ENCODE data around the gene PAPLN. TPM values are rescaled to one million over a fixed set of nuclear protein-coding genes. Genes with fewer than 3 reads are reported as not detected.

The PAPLN gene
- total and polyA plus RNA-seq, 11 donors = 0.30 to 10.3 (median 1.4) TPM

DNA sequence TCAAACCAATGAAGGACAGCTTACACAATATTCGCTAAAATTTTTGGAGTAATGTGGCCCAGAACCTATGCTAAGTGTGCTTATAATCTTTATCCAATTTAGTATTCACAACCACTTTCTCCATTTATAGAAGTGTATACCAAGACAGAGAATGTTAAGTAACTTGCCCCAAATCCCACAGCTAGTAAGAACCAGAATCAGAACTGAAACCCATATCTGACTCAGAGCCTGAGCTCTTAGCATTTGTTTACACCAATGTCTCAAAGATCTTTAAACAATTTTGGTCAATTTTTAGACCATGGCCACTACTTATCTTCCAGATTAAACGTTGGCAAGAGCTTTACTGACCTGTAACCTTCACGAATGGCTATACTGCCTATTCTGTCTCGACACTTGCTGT is 53.0 kb downstream of the PAPLN start:
- WGBS, 4 donors = 67 to 76% (median 72%) methylated on average over 4 of the region's 4 CpGs
- Histone ChIP-seq H3K4me1 (peaks cover 0 to 8% (median 0%) of the 10 kb centered on the region in 12 donors), H3K4me3 (no peak overlapping the region), H3K27me3 (no peaks in the 10 kb centered on the region), H3K36me3 (peaks cover 0 to 80% (median 57%) of the 10 kb centered on the region in 9 donors), H3K9me3 (no peaks in the 10 kb centered on the region), H3K27ac (no peak overlapping the region)
- DNase-seq (no peak), ATAC-seq (no peak)
- intact Hi-C loops (cut with DNase I) = loop anchor here in 2 of 10 donors (10.0 kb wide), 2 partner anchors 55 to 115 kb away; no protein-coding TSS in a partner anchor
- TF ChIP-seq POLR2A (IDR thresholded peaks at IDR 0.05) = no peak
- TF ChIP-seq, protein P1, sequence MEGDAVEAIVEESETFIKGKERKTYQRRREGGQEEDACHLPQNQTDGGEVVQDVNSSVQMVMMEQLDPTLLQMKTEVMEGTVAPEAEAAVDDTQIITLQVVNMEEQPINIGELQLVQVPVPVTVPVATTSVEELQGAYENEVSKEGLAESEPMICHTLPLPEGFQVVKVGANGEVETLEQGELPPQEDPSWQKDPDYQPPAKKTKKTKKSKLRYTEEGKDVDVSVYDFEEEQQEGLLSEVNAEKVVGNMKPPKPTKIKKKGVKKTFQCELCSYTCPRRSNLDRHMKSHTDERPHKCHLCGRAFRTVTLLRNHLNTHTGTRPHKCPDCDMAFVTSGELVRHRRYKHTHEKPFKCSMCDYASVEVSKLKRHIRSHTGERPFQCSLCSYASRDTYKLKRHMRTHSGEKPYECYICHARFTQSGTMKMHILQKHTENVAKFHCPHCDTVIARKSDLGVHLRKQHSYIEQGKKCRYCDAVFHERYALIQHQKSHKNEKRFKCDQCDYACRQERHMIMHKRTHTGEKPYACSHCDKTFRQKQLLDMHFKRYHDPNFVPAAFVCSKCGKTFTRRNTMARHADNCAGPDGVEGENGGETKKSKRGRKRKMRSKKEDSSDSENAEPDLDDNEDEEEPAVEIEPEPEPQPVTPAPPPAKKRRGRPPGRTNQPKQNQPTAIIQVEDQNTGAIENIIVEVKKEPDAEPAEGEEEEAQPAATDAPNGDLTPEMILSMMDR (IDR thresholded peaks at IDR 0.05) = no peak

DNA sequence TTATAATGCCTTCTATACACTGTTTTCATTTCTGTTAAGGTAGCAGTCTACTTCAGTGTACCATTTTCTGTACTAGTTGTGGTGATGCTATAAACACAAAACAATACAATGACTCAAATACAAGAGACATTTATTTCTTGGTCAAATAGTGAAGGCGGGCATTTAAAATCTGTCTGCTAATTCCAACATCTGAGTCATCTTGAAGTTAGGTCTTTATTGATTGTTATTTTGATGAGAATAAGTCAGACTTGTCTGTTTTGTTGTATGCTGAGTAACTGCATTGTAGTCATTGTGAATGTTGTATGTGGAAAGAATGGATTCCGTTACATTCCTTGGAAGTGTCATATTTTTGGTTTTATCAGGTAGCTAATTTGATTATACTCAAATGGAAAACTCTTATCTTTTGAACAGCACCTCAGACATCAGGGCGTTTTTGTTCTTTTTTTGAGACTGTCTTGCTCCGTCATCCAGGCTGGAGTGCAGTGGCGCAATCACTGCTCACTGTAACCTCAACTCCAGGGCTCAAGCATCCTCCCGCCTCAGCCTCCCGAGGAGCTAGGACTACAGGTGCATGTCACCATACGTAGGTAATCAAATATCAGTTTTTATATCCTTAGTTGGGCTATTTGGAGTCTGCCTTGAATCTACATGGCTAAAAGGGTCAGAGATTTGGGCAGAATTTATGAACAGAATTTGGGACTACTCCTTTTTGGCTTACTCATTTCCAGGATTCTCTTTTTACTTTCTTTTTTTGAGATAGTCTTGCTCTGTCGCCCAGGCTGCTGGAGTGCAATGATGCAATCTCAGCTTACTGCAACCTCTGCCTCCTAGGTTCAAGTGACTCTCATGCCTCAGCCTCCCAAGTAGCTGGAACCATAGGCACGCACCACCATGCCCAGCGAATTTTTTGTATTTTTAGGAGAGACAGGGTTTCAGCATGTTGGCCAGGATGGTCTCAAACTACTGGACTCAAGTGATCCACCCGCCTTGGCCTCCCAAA is 56.8 kb downstream of the PAPLN start:
- peaks cover 0 to 10% (median 0%) of the 10 kb centered on the region in 12 donors for H3K4me1 ChIP-seq
- intact Hi-C loops (cut with DNase I) = loop anchor here in 6 of 10 donors (2.0 to 10.0 kb wide), 4 partner anchors 51 to 179 kb away; no protein-coding TSS in a partner anchor
- ATAC-seq = no peak
- WGBS, 4 donors = 94 to 96% (median 95%) methylated on average over 12 of the region's 12 CpGs
- H3K36me3 ChIP-seq = peaks cover 0 to 69% (median 42%) of the 10 kb centered on the region in 9 donors
- TF ChIP-seq POLR2A (IDR thresholded peaks at IDR 0.05) = no peak
- TF ChIP-seq, protein P1 (IDR thresholded peaks at IDR 0.05) = no peak
- no peak overlapping the region for H3K4me3 ChIP-seq
- no peak overlapping the region for H3K27ac ChIP-seq
- no peak for DNase-seq
- H3K9me3 ChIP-seq = no peaks in the 10 kb centered on the region
- H3K27me3 ChIP-seq = no peaks in the 10 kb centered on the region

DNA sequence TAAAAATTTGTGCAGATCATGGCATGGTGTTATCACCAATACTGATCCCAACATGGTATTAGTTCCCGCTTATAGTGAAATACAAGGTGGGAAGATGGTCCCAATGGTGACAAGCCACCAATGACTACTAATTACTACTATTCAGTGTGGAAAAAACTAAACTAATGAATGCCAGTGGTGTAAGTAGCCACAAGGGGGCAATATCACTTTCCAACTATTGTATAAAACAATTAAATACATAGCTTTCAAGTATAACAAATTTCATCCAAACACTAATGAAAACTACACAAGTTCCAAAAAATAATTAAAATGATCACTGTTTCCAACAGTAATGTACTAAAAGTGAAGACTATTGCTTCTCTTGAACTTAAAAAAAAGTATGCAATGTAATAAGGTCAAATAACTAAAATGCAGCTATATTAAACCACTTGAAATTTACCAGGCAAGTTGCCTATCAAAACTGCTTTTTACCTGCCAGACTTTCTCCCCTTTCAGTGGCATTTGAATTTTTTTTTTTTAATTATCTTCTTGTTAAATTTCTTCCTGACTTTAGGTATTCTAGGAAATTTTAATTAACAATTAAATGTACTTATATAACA is 58.0 kb downstream of the PAPLN start:
- H3K4me1 ChIP-seq = peaks cover 0 to 7% (median 0%) of the 10 kb centered on the region in 12 donors
- H3K36me3 ChIP-seq = peaks cover 0 to 59% (median 38%) of the 10 kb centered on the region in 9 donors
- ATAC-seq (no peak), DNase-seq (no peak)
- no peak overlapping the region for H3K4me3 ChIP-seq
- WGBS, 4 donors = 71 to 85% (median 80%) methylated on average over 1 of the region's 1 CpG
- no peaks in the 10 kb centered on the region for H3K9me3 ChIP-seq
- TF ChIP-seq, protein P1 (IDR thresholded peaks at IDR 0.05) = peak; percentile 63 to 87 (median 78)
- no peak for TF ChIP-seq POLR2A (IDR thresholded peaks at IDR 0.05)
- intact Hi-C loops (cut with DNase I) = loop anchor here in 8 of 10 donors (1.0 to 10.0 kb wide), 6 partner anchors 50 to 178 kb away; no protein-coding TSS in a partner anchor
- H3K27ac ChIP-seq = no peak overlapping the region
- H3K27me3 ChIP-seq = no peaks in the 10 kb centered on the region

DNA sequence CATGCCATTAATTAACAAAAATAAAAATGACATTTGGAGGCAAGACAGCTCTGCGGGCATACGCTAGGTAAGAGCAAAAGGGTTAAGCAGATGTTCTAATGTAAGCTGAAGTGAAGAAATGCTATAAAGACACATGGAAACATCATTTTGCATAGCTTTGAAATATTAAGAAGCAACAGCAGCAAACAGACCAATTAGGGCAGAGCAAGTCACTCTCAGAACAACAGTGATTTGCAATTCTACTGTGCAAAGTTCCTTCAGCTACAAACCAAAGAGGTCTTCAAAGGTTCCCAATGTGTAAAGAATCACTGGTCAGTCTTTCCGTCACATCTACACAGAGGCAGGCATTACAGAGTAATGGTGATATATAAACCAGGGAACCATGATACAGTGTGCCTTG is 68.2 kb downstream of the PAPLN start:
- peaks cover 0 to 3% (median 0%) of the 10 kb centered on the region in 9 donors for H3K36me3 ChIP-seq
- 65 to 85% (median 73%) methylated on average over 3 of the region's 3 CpGs for WGBS, 4 donors
- peaks cover 0 to 13% (median 0%) of the 10 kb centered on the region in 12 donors for H3K4me1 ChIP-seq
- no peak overlapping the region for H3K27ac ChIP-seq
- H3K27me3 ChIP-seq = no peaks in the 10 kb centered on the region
- ATAC-seq (no peak), DNase-seq (no peak)
- intact Hi-C loops (cut with DNase I) = no loop called here
- H3K9me3 ChIP-seq = no peaks in the 10 kb centered on the region
- H3K4me3 ChIP-seq = no peak overlapping the region
- TF ChIP-seq POLR2A (IDR thresholded peaks at IDR 0.05) = no peak
- TF ChIP-seq, protein P1 (IDR thresholded peaks at IDR 0.05) = no peak
